ENCODE measurements around the gene MRPL24.

The MRPL24 gene

GRCh38 chr1:156709757-156710489 lies 31.0 kb downstream of the MRPL24 start:
- DNase-seq (ENCODE audit: low spot score): no peak

- DNase-seq (ENCODE audit: low spot score): no peak
Measured at GRCh38 chr1:156709031-156709430, 31.9 kb downstream of the MRPL24 start.

GRCh38 chr1:156708218-156708661 lies 32.6 kb downstream of the MRPL24 start:
- DNase-seq (ENCODE audit: low spot score): peak; percentile 74

- no peak for DNase-seq (ENCODE audit: low spot score)
Measured at GRCh38 chr1:156707417-156708217, 33.3 kb downstream of the MRPL24 start.

DNA sequence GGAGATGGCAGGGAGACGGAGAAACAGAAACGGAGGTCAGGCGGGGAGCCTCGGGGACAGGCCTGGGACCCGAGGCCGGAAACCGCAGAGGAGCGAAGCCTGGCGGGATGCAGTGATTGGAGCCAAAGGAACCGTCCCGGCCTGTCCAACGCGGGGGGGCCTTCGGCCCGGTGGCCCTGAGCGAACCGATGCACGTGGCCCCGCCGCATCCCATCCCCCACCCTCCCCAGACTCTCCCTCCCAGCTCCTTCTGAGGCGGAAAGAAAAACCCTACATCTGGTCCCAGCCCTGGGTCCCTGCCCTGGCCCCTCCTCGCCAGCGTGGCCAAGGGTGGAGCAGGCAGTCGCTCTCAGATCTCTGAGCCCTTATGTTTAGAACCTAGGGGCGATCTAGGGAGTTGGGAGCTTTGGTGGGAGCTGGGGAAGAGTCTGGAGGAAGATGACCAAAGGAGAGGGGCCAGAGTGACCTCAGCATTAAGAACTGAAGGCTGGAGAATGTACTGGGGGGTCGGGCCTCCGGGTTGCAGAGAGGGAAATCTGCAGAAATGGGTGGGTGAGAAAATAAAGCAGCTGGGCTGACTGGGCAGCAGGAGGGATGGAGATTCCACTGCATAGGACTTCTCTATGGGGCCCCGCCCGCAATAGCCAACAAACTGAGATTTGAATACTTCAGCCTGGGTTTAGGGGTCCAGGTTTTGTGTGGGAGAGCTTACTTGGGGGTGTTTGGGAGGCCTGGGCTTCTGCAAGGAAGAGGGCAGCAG lies 34.1 kb downstream of the MRPL24 start:
- no peak for DNase-seq (ENCODE audit: low spot score)

DNA sequence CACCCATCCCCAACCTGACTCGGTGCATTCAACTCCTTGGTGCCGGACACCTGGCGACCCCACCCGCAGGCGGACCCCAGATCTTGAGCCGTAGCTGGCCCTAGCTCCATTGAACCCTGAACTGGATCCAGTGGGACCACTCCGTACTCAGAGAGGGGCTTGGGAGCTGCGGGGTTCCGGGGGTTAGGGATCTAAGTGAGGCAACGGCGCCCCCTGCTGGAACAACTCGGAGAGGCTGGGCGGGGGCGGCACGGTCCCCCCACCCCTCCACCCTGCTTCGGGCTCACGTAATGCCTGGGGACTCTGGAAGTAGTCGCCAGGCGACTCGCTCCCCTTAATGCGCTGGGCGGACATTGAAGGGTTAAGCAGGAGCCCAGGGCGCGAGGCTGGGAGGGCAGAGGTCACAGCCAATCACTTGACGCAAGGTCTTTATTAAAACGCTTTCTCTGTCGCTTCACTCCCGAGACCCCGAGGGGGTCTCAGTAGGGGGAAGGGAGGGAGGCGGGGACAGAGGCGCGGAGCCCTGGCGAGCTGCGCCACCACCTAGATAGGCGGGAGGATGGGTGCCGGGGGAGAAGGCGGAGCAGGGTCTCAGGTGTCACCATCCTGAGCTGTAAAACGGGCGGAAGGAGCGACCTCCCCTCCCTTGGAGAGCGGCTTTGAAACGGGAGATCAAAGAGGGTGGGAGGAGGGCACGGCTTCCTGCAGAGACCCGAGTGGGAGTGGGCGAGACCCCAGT lies 34.8 kb downstream of the MRPL24 start:
- DNase-seq (ENCODE audit: low spot score): peak; percentile 80

DNA sequence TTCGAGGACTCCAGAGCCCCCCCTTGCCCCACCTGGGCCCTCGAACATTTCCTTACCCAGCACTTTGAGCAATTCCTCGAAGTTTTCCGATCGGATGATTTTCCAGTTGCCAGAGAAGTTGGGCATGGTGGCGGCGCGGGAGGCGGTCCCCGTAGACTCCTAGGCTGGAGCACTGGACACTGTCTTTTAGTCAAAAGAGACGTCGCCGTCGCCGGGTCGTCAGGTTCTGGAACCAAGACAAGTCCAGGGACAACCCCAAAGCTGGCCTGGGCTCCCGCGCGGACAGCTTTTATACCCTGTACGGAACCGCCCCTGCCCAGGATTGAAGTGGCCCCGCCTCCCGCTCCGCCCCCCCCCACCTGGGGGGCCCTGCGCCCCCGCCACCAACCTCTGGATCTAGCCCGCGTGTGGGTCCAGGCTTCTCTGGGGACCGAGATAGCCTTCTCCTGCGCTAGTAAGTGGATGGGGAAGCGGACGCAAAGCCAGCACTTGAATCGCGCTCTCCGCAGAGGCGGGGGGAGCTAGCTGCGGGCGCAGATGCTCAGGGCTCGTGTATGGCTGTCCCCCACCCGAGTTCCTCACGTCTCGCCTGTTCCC lies 35.5 kb downstream of the MRPL24 start, which contains the start of gene CRABP2:
CRABP2 (minus strand) TSS at position 263 of the 597 bp plus-strand sequence; CDS start at position 126, 137 bp downstream.
- no peak for DNase-seq (ENCODE audit: low spot score)

- no peak for DNase-seq (ENCODE audit: low spot score)
Measured at GRCh38 chr1:156704930-156705320, 36.0 kb downstream of the MRPL24 start.

- DNase-seq (ENCODE audit: low spot score): no peak
Measured at GRCh38 chr1:156704166-156704711, 36.6 kb downstream of the MRPL24 start.

DNA sequence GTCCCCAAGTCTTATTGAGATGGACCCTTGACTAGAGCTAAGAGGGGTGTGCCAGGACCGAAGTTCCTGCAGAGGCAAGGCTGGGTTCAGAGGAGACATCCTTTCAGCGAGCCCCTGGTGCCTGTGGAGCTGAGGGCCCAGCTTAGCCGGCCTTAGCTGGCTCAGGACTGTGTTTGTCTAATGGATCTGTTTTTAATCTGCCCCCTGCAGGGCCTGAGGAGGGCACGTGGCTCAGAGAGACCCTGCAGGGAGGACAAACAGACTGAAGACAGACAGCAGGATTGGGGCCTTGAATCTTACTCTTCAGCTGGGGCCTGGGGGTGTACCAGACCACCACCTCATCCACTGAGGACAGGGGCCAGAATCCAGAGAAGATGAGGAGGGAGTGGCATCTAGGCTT lies 37.1 kb downstream of the MRPL24 start:
- peak; percentile 41 for DNase-seq (ENCODE audit: low spot score)

DNA sequence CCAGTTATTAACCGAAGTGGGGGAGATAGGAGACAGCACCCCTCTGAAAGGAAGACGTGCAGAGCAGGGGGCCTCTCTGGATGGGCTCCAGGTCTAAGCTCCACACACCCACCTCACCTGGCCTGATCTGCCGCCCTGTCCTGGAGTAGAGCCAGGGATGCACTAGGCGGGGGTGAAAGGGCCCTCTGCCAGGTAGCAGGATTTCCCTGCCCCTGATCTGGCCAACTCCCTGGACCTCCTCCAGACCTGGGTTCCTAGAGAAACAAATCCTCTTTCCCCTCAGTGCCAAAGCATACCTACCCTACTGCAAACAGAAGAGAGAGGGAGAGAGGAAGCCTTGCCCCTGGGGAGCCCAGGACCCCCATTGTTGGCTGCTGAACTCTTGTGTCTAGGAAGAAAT lies 37.6 kb downstream of the MRPL24 start:
- DNase-seq (ENCODE audit: low spot score): no peak

DNA sequence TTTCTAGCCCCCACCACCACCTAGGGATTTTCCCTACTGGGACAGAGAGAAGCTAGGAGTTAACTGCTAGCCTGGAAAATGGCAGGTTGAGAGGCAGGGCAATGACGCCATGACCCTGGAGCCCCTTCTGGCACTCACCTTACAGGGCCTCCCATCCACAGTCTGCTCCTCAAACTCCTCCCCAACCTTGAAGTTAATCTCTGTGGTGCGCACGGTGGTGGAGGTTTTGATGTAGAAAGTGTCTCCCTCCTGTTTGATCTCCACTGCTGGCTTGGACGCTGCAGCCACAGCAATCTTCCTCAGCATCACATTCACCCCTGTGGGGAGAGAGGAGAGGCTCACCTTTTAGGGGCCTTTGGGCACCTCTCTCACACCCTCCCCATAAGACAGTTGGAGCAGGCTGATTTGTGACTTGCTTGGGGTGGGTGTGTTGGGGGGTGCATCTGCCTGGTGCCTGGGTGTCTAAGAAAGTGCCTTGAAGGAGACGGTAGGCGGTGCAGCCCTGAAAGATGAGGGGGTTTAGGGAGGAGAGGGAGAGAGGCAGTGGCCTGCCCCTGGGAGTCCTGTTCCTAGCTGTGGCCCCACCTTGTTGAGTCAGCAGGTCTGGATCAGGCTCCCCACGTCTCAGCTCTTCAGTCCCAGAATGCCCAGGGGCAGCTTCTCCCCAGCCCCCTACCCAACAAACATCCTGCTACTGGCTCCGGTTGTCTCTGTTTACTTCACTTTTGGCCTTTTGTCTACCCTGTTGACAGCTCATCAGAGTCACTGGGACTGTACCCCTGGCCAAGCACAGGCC lies 40.0 kb downstream of the MRPL24 start:
- no peak for DNase-seq (ENCODE audit: low spot score)

- no peak for DNase-seq (ENCODE audit: low spot score)
Measured at GRCh38 chr1:156698995-156699394, 41.9 kb downstream of the MRPL24 start.

DNA sequence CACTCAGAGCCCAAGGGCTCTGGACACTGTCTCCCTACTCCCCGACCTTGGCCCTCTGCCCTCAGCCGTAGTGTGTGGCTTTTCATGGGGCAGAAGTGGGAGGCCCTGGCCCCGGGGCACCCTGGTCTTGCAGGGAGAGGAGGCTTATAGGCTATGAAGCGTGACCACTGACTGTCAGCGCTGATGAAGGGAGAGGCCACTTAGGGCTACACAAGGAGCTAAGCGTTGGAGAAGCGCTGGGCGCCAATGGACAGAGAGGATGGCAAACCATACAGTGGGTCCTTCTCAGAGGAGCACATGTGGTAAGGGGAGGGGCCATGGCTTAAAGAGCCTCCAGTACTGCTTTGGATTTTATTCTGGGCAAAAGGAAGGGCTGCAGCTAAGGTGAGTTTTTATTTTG lies 43.4 kb downstream of the MRPL24 start:
- no peak for DNase-seq (ENCODE audit: low spot score)

DNA sequence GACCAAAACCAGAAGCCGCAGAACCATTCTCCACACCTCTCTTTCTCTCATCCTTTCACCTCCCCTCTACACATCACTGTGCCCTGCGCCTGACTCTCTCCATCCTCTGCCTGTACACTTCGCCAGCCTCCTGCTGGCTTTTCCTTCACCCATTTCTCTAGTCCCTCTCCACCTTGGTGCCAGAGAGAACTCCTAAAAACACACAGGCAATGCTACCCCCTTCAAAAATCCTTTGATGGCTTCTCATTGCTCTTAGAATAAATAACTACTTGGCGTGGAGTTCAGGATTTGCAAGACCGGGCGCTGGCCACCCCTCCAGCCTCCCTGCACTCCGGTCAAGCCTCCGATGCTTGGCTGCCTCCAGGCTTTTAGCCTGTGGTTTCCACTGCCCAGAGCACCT lies 44.1 kb downstream of the MRPL24 start:
- no peak for DNase-seq (ENCODE audit: low spot score)

DNA sequence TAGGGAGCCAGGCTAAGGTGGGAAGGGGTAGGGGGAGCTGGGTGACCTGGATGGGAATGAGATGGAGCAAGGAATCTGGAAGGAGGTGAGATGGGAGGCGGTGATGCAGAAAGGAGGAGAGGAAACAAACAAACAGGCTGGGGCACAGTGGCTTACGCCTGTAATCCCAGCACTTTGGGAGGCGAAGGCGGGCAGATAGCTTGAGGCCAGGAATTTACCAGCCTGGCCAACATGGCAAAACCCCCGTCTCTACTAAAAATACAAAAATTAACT lies 46.3 kb downstream of the MRPL24 start:
- no peak for DNase-seq (ENCODE audit: low spot score)

DNA sequence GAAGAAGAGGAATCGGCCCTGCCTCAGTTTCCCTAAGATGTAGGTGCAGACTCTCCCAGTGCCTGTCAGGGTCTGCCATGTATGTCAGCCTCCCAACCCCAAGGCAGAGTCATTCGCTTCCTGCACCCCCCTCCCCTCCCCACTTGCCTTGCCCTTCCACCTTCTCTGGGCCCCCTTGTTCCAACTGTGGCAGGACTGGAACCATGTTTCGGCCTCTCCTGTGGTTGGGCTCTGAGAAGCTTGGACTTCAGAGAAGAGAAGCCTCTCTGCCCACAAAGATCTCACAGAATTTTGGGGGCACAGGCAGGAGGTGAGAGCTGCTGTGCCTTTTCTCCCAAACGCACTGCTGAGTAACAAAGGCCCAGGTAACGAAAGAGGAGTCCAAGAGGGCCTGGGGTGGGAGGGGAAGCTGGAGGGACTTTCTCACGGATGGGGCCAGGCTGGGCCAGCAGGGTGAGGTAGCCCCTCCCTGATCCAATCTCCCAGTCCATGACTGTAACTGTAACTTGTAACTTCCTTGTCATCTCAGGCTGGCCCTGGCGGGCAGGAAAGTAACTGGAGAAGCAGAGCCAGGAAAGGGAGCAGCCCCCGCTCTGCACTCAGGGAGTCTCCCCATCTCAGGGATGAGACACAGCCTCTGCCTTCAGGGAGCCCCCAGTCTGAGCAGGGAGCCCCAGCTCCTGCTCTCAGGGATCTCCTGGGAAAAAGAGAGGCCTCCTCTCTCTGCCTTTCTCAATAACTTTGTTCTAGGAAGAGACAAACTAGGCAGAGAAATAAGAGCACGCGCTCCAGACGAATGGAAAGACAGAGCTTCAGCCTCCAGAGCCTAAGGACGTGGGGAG lies 46.8 kb downstream of the MRPL24 start:
- no peak for DNase-seq (ENCODE audit: low spot score)

- peak; percentile 79 for DNase-seq (ENCODE audit: low spot score)
Measured at GRCh38 chr1:156692925-156693847, 47.7 kb downstream of the MRPL24 start.

Measured in iPS-NIHi11 (cell line).